ENCODE measurements around the gene SP7.
"Not testable (repeated sequence)": the region's sequence is repeated elsewhere in the genome, so short reads cannot be mapped to it uniquely, and the experiment has no call there.

Gene SP7

GRCh38 chr12:53298164-53298563 is 38.0 kb downstream of the SP7 start:
- H3K9ac ChIP-seq (ENCODE audit: insufficient read length, low read depth), result no peak overlapping the region

DNA sequence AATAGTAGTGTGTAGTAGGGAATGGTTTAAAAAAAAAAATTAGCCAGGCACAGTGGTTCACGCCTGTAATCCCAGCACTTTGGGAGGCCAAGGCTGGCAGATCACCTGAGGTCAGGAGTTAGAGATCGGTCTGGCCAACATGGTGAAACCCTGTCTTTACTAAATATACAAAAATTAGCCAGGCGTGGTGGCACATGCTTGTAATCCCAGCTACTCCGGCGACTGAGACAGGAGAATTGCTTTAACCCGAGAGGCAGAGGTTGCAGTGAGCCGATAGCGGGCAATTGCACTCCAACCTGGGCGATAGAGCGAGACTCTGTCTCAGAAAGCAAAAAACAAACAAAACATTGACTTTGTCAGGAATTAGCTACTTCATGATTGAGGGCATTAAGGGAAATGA is 39.0 kb downstream of the SP7 start:
- not testable (repeated sequence) for H3K9ac ChIP-seq (ENCODE audit: insufficient read length, low read depth); H3K4me3 ChIP-seq (ENCODE audit: insufficient read length, low read depth); H3K9me3 ChIP-seq (ENCODE audit: insufficient read depth, low read length); H3K4me1 ChIP-seq (ENCODE audit: insufficient read depth, insufficient read length); DNase-seq (ENCODE audit: low read depth, low spot score); H3K27me3 ChIP-seq (ENCODE audit: insufficient read depth, insufficient read length)
- H3K36me3 ChIP-seq (ENCODE audit: insufficient read depth, insufficient read length, low read length), result peaks cover 71% of the 10 kb centered on the region

More at GRCh38 chr12:53298164-53298563, 38.0 kb downstream of the SP7 start:
- Histone ChIP-seq H3K9me3 (ENCODE audit: insufficient read depth, low read length) (no peaks in the 10 kb centered on the region), H3K27me3 (ENCODE audit: insufficient read depth, insufficient read length) (no peaks in the 10 kb centered on the region), H3K36me3 (ENCODE audit: insufficient read depth, insufficient read length, low read length) (peaks cover 71% of the 10 kb centered on the region), H3K4me3 (ENCODE audit: insufficient read length, low read depth) (no peak overlapping the region), H3K4me1 (ENCODE audit: insufficient read depth, insufficient read length) (peaks cover 10% of the 10 kb centered on the region)
- no peak for DNase-seq (ENCODE audit: low read depth, low spot score)
- TF ChIP-seq SUZ12 (IDR thresholded peaks at IDR 0.05; ENCODE audit: extremely low read depth, insufficient read depth, insufficient read length), result no peak
- no peak for TF ChIP-seq YY1 (IDR thresholded peaks at IDR 0.05; ENCODE audit: insufficient read depth, insufficient read length)
- TF ChIP-seq ZNF274 (IDR thresholded peaks at IDR 0.05; ENCODE audit: low read depth, low read length), result no peak

DNA sequence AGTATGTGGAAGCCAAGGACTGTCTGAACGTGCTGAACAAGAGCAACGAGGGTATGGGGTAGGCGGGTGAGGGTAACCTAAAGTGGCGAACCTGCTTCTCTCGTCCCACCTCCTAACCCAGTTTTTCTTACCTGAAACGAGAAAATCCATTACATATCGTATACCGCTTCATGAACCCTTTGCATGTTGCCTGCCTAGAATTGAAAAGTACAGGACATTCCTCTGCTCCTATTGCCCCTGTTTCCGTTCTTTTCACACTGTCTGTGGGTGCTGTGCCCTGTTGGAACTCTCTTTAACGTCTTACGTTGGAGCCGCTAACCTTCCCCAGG is 40.3 kb downstream of the SP7 start:
- Histone ChIP-seq H3K9ac (ENCODE audit: insufficient read length, low read depth) (peak overlapping the region; percentile 92), H3K9me3 (ENCODE audit: insufficient read depth, low read length) (no peaks in the 10 kb centered on the region), H3K4me3 (ENCODE audit: insufficient read length, low read depth) (peak overlapping the region; percentile 82), H3K4me1 (ENCODE audit: insufficient read depth, insufficient read length) (peaks cover 10% of the 10 kb centered on the region), H3K36me3 (ENCODE audit: insufficient read depth, insufficient read length, low read length) (peaks cover 69% of the 10 kb centered on the region), H3K27me3 (ENCODE audit: insufficient read depth, insufficient read length) (no peaks in the 10 kb centered on the region)
- no peak for DNase-seq (ENCODE audit: low read depth, low spot score)
- no peak for TF ChIP-seq SUZ12 (IDR thresholded peaks at IDR 0.05; ENCODE audit: extremely low read depth, insufficient read depth, insufficient read length)
- TF ChIP-seq YY1 (IDR thresholded peaks at IDR 0.05; ENCODE audit: insufficient read depth, insufficient read length), result no peak
- no peak for TF ChIP-seq ZNF274 (IDR thresholded peaks at IDR 0.05; ENCODE audit: low read depth, low read length)

GRCh38 chr12:53295070-53295890 is 40.9 kb downstream of the SP7 start, which contains the start of gene PFDN5:
PFDN5 (plus strand) TSS chr12:53295542; CDS start chr12:53295568, 26 bp downstream.
- H3K9ac ChIP-seq (ENCODE audit: insufficient read length, low read depth), result peak within 1 kb of the TSS; percentile 92
- H3K27me3 ChIP-seq (ENCODE audit: insufficient read depth, insufficient read length), result no peaks in the 10 kb centered on the region
- no peaks in the 10 kb centered on the region for H3K9me3 ChIP-seq (ENCODE audit: insufficient read depth, low read length)
- peak; percentile 87 for TF ChIP-seq YY1 (IDR thresholded peaks at IDR 0.05; ENCODE audit: insufficient read depth, insufficient read length)
- no peak for TF ChIP-seq ZNF274 (IDR thresholded peaks at IDR 0.05; ENCODE audit: low read depth, low read length)
- no peak for TF ChIP-seq SUZ12 (IDR thresholded peaks at IDR 0.05; ENCODE audit: extremely low read depth, insufficient read depth, insufficient read length)
- DNase-seq (ENCODE audit: low read depth, low spot score), result peak; percentile 90
- H3K4me1 ChIP-seq (ENCODE audit: insufficient read depth, insufficient read length), result peaks cover 10% of the 10 kb centered on the region
- peak within 1 kb of the TSS; percentile 82 for H3K4me3 ChIP-seq (ENCODE audit: insufficient read length, low read depth)
- peaks cover 70% of the 10 kb centered on the region for H3K36me3 ChIP-seq (ENCODE audit: insufficient read depth, insufficient read length, low read length)

GRCh38 chr12:53292426-53292825 is 43.7 kb downstream of the SP7 start:
- peaks cover 83% of the 10 kb centered on the region for H3K36me3 ChIP-seq (ENCODE audit: insufficient read depth, insufficient read length, low read length)
- no peaks in the 10 kb centered on the region for H3K9me3 ChIP-seq (ENCODE audit: insufficient read depth, low read length)
- H3K27me3 ChIP-seq (ENCODE audit: insufficient read depth, insufficient read length), result no peaks in the 10 kb centered on the region
- H3K4me3 ChIP-seq (ENCODE audit: insufficient read length, low read depth), result no peak overlapping the region
- TF ChIP-seq ZNF274 (IDR thresholded peaks at IDR 0.05; ENCODE audit: low read depth, low read length) (no peak), YY1 (IDR thresholded peaks at IDR 0.05; ENCODE audit: insufficient read depth, insufficient read length) (no peak), SUZ12 (IDR thresholded peaks at IDR 0.05; ENCODE audit: extremely low read depth, insufficient read depth, insufficient read length) (no peak)
- DNase-seq (ENCODE audit: low read depth, low spot score), result no peak
- H3K9ac ChIP-seq (ENCODE audit: insufficient read length, low read depth), result no peak overlapping the region
- H3K4me1 ChIP-seq (ENCODE audit: insufficient read depth, insufficient read length), result peaks cover 7% of the 10 kb centered on the region

GRCh38 chr12:53290661-53291060 is 45.5 kb downstream of the SP7 start:
- Histone ChIP-seq H3K9ac (ENCODE audit: insufficient read length, low read depth) (no peak overlapping the region), H3K9me3 (ENCODE audit: insufficient read depth, low read length) (no peaks in the 10 kb centered on the region), H3K4me3 (ENCODE audit: insufficient read length, low read depth) (no peak overlapping the region), H3K27me3 (ENCODE audit: insufficient read depth, insufficient read length) (no peaks in the 10 kb centered on the region), H3K36me3 (ENCODE audit: insufficient read depth, insufficient read length, low read length) (peaks cover 83% of the 10 kb centered on the region), H3K4me1 (ENCODE audit: insufficient read depth, insufficient read length) (peaks cover 4% of the 10 kb centered on the region)
- TF ChIP-seq YY1 (IDR thresholded peaks at IDR 0.05; ENCODE audit: insufficient read depth, insufficient read length) (no peak), SUZ12 (IDR thresholded peaks at IDR 0.05; ENCODE audit: extremely low read depth, insufficient read depth, insufficient read length) (no peak), ZNF274 (IDR thresholded peaks at IDR 0.05; ENCODE audit: low read depth, low read length) (no peak)
- no peak for DNase-seq (ENCODE audit: low read depth, low spot score)

- Histone ChIP-seq H3K27me3 (ENCODE audit: insufficient read depth, insufficient read length) (no peaks in the 10 kb centered on the region), H3K9me3 (ENCODE audit: insufficient read depth, low read length) (no peaks in the 10 kb centered on the region), H3K36me3 (ENCODE audit: insufficient read depth, insufficient read length, low read length) (peaks cover 88% of the 10 kb centered on the region), H3K9ac (ENCODE audit: insufficient read length, low read depth) (no peak overlapping the region), H3K4me1 (ENCODE audit: insufficient read depth, insufficient read length) (peaks cover 4% of the 10 kb centered on the region), H3K4me3 (ENCODE audit: insufficient read length, low read depth) (no peak overlapping the region)
- no peak for DNase-seq (ENCODE audit: low read depth, low spot score)
- TF ChIP-seq YY1 (IDR thresholded peaks at IDR 0.05; ENCODE audit: insufficient read depth, insufficient read length) (no peak), SUZ12 (IDR thresholded peaks at IDR 0.05; ENCODE audit: extremely low read depth, insufficient read depth, insufficient read length) (no peak), ZNF274 (IDR thresholded peaks at IDR 0.05; ENCODE audit: low read depth, low read length) (no peak)
These were observed 46.3 kb downstream of the SP7 start for GRCh38 chr12:53289891-53290290.

Data from NT2/D1 (cell line).